GM12878 (cell line): ENCODE measurements around the gene GYG2.

Experiments
- BACH1 ChIP-seq: fragments of 450-650 bp; IDR thresholded peaks from 2 replicates; pipeline ENCODE4 v1.6.1; 2017; ENCODE audit warnings: mild to moderate bottlenecking, borderline replicate concordance
- CREM ChIP-seq: IDR thresholded peaks from 2 replicates; pipeline ENCODE4 v1.6.1; 2014; ENCODE audit warnings: antibody characterized with exemption, low read depth
- ETV6 ChIP-seq, 2 experiments: fragments of 450-650 bp in 1 of 2; IDR thresholded peaks in 1 of 2; conservative IDR thresholded peaks in 1 of 2; 2 replicates each; pipeline ENCODE4 v1.6.1; 2014; ENCODE audit warnings: antibody characterized with exemption in 1 of 2, borderline replicate concordance in 1 of 2, low read depth in 1 of 2, mild to moderate bottlenecking in 1 of 2, moderate library complexity in 1 of 2
- EZH2 ChIP-seq: IDR thresholded peaks from 2 replicates; pipeline ENCODE4 v1.6.1; 2012; ENCODE audit warnings: low read depth, mild to moderate bottlenecking, control low read depth, inconsistent platforms, low read length, borderline replicate concordance; ENCODE audit not compliant: control insufficient read depth
- FOS ChIP-seq: IDR thresholded peaks from 3 replicates; pipeline ENCODE4 v1.6.1; 2011; ENCODE audit warnings: borderline replicate concordance; ENCODE audit not compliant: insufficient read length; ENCODE audit errors: extremely low read depth
- POLR2A ChIP-seq: IDR thresholded peaks from 2 replicates; pipeline ENCODE4 v1.6.1; 2011; ENCODE audit warnings: low read depth, mild to moderate bottlenecking, low read length
- POLR2AphosphoS5 ChIP-seq: IDR thresholded peaks from 2 replicates; pipeline ENCODE4 v1.6.1; 2011; ENCODE audit warnings: mild to moderate bottlenecking, low read length, inconsistent platforms
- SRF ChIP-seq, 2 experiments: IDR thresholded peaks; 2 replicates each; pipeline ENCODE4 v1.6.1; 2011; ENCODE audit warnings: low read depth in 2 of 2, low read length in 2 of 2, mild to moderate bottlenecking in 1 of 2, moderate library complexity in 1 of 2
- TBL1XR1 ChIP-seq: IDR thresholded peaks from 2 replicates; pipeline ENCODE4 v1.6.1; 2012; ENCODE audit warnings: low read depth, low read length, improper control_type of control experiment
- TF ChIP-seq, protein P1 (sequence below): IDR thresholded peaks from 2 replicates; pipeline ENCODE4 v1.6.1; 2011; ENCODE audit warnings: mild to moderate bottlenecking, low read depth, low read length, moderate library complexity; ENCODE audit not compliant: insufficient replicate concordance
- TF ChIP-seq, protein P2 (sequence below), 3 experiments: IDR thresholded peaks in 2 of 3; conservative IDR thresholded peaks in 1 of 3; 2 replicates each; pipeline ENCODE4 v1.5.1; 2011; ENCODE audit warnings: low read depth in 3 of 3, low read length in 3 of 3, mild to moderate bottlenecking in 3 of 3, control low read depth in 2 of 3, moderate library complexity in 2 of 3, inconsistent platforms in 1 of 3, mixed read lengths in 1 of 3; ENCODE audit not compliant: control insufficient read depth in 2 of 3, insufficient read depth in 1 of 3; ENCODE audit errors: extremely low read depth in 1 of 3
- TF ChIP-seq, protein P3 (sequence below): IDR thresholded peaks from 2 replicates; pipeline ENCODE4 v1.6.1; 2012; ENCODE audit warnings: low read depth, low read length, improper control_type of control experiment
- TF ChIP-seq, protein P4 (sequence below): fragments of 450-650 bp; IDR thresholded peaks from 2 replicates; pipeline ENCODE4 v1.6.1; 2018; ENCODE audit warnings: borderline replicate concordance, mild to moderate bottlenecking; ENCODE audit not compliant: partially characterized antibody
- TF ChIP-seq, protein P5 (sequence below): fragments of 450-650 bp; IDR thresholded peaks from 2 replicates; pipeline ENCODE4 v1.6.1; 2017; ENCODE audit warnings: mild to moderate bottlenecking

DNA sequence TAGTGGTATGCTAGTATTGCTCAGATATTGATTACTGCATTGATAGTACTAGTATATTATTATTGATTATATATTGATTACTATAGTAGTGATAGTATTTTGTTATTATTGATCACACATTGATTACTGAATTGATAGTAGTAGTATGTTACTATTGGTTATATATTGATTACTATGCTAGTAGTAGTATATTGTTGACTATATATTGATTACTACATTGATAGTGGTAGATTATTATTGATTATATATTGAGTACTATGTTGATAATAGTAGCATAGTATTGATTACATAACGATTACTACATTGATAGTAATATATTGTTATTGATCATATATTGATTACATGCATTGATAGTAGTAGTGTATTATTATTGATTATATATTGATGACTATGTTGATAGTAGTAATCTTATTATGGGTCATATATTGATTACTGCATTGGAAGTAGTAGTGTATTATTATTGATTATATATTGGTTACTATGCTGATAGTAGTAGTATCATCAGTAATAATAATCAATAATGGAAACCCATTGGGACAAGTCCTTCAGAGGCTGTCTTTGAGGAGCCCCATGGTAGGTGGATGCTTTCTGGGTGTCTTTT, 30.6 kb downstream of the GYG2 start:
- TF ChIP-seq, protein P1, sequence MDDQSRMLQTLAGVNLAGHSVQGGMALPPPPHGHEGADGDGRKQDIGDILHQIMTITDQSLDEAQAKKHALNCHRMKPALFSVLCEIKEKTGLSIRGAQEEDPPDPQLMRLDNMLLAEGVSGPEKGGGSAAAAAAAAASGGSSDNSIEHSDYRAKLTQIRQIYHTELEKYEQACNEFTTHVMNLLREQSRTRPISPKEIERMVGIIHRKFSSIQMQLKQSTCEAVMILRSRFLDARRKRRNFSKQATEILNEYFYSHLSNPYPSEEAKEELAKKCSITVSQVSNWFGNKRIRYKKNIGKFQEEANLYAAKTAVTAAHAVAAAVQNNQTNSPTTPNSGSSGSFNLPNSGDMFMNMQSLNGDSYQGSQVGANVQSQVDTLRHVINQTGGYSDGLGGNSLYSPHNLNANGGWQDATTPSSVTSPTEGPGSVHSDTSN, result no peak
- TF ChIP-seq FOS (no peak), ETV6 (conservative IDR thresholded peaks at IDR 0.05 in 1 of 2, IDR thresholded peaks at IDR 0.05 in 1 of 2; ENCODE audit: borderline replicate concordance in 1 of 2, low read depth in 1 of 2) (no peak), POLR2A (no peak), CREM (no peak), BACH1 (no peak), POLR2AphosphoS5 (no peak), SRF (IDR thresholded peaks at IDR 0.05; ENCODE audit: low read depth in 2 of 2, low read length in 2 of 2) (no peak), TBL1XR1 (no peak), EZH2 (no peak)
- TF ChIP-seq, protein P2, sequence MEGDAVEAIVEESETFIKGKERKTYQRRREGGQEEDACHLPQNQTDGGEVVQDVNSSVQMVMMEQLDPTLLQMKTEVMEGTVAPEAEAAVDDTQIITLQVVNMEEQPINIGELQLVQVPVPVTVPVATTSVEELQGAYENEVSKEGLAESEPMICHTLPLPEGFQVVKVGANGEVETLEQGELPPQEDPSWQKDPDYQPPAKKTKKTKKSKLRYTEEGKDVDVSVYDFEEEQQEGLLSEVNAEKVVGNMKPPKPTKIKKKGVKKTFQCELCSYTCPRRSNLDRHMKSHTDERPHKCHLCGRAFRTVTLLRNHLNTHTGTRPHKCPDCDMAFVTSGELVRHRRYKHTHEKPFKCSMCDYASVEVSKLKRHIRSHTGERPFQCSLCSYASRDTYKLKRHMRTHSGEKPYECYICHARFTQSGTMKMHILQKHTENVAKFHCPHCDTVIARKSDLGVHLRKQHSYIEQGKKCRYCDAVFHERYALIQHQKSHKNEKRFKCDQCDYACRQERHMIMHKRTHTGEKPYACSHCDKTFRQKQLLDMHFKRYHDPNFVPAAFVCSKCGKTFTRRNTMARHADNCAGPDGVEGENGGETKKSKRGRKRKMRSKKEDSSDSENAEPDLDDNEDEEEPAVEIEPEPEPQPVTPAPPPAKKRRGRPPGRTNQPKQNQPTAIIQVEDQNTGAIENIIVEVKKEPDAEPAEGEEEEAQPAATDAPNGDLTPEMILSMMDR (IDR thresholded peaks at IDR 0.05 in 2 of 3, conservative IDR thresholded peaks at IDR 0.05 in 1 of 3; ENCODE audit: control insufficient read depth in 2 of 3, extremely low read depth in 1 of 3, insufficient read depth in 1 of 3, low read depth in 3 of 3, low read length in 3 of 3), result no peak
- TF ChIP-seq, protein P3, sequence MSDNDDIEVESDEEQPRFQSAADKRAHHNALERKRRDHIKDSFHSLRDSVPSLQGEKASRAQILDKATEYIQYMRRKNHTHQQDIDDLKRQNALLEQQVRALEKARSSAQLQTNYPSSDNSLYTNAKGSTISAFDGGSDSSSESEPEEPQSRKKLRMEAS, result no peak
- TF ChIP-seq, protein P4, sequence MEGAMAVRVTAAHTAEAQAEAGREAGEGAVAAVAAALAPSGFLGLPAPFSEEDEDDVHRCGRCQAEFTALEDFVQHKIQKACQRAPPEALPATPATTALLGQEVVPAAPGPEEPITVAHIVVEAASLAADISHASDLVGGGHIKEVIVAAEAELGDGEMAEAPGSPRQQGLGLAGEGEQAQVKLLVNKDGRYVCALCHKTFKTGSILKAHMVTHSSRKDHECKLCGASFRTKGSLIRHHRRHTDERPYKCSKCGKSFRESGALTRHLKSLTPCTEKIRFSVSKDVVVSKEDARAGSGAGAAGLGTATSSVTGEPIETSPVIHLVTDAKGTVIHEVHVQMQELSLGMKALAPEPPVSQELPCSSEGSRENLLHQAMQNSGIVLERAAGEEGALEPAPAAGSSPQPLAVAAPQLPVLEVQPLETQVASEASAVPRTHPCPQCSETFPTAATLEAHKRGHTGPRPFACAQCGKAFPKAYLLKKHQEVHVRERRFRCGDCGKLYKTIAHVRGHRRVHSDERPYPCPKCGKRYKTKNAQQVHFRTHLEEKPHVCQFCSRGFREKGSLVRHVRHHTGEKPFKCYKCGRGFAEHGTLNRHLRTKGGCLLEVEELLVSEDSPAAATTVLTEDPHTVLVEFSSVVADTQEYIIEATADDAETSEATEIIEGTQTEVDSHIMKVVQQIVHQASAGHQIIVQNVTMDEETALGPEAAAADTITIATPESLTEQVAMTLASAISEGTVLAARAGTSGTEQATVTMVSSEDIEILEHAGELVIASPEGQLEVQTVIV, result no peak
- TF ChIP-seq, protein P5, sequence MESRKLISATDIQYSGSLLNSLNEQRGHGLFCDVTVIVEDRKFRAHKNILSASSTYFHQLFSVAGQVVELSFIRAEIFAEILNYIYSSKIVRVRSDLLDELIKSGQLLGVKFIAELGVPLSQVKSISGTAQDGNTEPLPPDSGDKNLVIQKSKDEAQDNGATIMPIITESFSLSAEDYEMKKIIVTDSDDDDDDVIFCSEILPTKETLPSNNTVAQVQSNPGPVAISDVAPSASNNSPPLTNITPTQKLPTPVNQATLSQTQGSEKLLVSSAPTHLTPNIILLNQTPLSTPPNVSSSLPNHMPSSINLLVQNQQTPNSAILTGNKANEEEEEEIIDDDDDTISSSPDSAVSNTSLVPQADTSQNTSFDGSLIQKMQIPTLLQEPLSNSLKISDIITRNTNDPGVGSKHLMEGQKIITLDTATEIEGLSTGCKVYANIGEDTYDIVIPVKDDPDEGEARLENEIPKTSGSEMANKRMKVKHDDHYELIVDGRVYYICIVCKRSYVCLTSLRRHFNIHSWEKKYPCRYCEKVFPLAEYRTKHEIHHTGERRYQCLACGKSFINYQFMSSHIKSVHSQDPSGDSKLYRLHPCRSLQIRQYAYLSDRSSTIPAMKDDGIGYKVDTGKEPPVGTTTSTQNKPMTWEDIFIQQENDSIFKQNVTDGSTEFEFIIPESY, result no peak
